PFSK-1 (cell line): ENCODE results near the gene MGAT2.

Experiments used
- FOXP2 ChIP-seq: optimal IDR thresholded peaks from 2 replicates; pipeline ENCODE3; 2011; ENCODE audit warnings: borderline replicate concordance, control low read depth, inconsistent platforms; ENCODE audit not compliant: insufficient read depth; ENCODE audit errors: extremely low read length, extremely low read depth
- POLR2AphosphoS5 ChIP-seq: IDR thresholded peaks from 2 replicates; pipeline ENCODE4 v1.6.1; 2012; ENCODE audit warnings: low read depth, mild to moderate bottlenecking, control low read depth, low read length, moderate library complexity
- SIN3A ChIP-seq: IDR thresholded peaks from 2 replicates; pipeline ENCODE4 v1.6.1; 2012; ENCODE audit warnings: mild to moderate bottlenecking, low read length, moderate library complexity, borderline replicate concordance; ENCODE audit not compliant: insufficient read depth
- TAF1 ChIP-seq: IDR thresholded peaks from 2 replicates; pipeline ENCODE4 v1.6.1; 2012; ENCODE audit warnings: low read length, control low read depth, borderline replicate concordance; ENCODE audit not compliant: insufficient read depth
- TF ChIP-seq, protein P1 (sequence below), 2 experiments: IDR thresholded peaks; 2 replicates each; pipeline versions ENCODE4 v1.6.1 to v1.8.0; 2011 to 2012; ENCODE audit warnings: low read depth in 2 of 2, low read length in 2 of 2, control low read depth in 1 of 2, inconsistent platforms in 1 of 2, mild to moderate bottlenecking in 1 of 2, moderate library complexity in 1 of 2; ENCODE audit not compliant: insufficient read depth in 1 of 2

Gene MGAT2

DNA sequence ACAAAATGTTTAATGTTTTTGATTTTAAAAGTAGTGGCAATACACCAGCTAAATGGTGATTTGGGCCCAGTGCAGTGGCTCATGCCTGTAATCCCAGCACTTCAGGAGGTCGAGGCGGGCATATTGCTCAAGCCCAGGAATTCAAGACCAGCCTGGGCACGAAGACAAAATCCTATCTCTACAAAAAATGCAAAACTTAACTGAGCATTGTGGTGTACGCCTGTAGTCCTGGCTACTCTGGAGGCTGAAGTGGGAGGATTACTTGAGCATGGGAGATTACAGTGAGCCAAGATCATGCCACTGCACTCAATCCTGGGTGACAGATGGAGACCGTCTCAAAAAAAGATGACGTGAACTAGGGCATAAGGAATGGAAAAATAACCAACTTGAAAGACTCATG is 4.8 kb upstream of the MGAT2 start:
- no peak for TF ChIP-seq FOXP2
- TF ChIP-seq TAF1, result no peak
- TF ChIP-seq, protein P1, sequence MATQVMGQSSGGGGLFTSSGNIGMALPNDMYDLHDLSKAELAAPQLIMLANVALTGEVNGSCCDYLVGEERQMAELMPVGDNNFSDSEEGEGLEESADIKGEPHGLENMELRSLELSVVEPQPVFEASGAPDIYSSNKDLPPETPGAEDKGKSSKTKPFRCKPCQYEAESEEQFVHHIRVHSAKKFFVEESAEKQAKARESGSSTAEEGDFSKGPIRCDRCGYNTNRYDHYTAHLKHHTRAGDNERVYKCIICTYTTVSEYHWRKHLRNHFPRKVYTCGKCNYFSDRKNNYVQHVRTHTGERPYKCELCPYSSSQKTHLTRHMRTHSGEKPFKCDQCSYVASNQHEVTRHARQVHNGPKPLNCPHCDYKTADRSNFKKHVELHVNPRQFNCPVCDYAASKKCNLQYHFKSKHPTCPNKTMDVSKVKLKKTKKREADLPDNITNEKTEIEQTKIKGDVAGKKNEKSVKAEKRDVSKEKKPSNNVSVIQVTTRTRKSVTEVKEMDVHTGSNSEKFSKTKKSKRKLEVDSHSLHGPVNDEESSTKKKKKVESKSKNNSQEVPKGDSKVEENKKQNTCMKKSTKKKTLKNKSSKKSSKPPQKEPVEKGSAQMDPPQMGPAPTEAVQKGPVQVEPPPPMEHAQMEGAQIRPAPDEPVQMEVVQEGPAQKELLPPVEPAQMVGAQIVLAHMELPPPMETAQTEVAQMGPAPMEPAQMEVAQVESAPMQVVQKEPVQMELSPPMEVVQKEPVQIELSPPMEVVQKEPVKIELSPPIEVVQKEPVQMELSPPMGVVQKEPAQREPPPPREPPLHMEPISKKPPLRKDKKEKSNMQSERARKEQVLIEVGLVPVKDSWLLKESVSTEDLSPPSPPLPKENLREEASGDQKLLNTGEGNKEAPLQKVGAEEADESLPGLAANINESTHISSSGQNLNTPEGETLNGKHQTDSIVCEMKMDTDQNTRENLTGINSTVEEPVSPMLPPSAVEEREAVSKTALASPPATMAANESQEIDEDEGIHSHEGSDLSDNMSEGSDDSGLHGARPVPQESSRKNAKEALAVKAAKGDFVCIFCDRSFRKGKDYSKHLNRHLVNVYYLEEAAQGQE (IDR thresholded peaks at IDR 0.05; ENCODE audit: insufficient read depth in 1 of 2, low read depth in 2 of 2, low read length in 2 of 2), result no peak
- TF ChIP-seq POLR2AphosphoS5, result no peak
- no peak for TF ChIP-seq SIN3A

DNA sequence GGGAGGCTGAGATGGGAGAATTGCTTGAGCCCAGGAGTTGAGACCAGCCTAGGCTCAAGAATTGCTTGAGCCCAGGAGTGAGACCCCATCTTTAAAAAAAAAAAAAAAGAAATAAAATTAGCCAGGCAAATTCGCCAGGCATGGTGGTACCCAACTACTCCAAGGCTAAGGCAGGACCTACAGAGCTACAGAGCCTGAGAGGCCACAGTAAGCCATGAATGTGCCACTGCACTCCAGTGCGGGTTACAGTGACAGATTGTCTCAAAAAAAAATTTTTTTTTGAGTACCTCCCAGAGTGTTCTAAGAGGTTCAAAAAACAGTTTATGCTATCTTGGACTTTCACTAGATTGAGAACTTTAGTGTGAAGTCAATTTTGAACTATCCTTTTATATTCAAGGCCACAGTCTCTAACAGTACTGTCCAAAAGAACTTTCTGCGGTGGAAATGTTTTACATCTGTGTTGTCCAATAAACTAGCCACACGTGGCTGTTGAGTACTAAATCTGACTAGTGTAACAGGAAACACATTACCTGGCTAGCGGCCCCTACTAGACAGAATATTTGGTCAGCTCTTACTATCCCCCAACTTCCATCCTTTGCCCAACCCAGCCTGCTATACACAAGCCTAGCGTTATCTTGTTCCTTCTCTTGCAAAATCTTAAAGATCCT is 2.6 kb upstream of the MGAT2 start:
- no peak for TF ChIP-seq SIN3A
- TF ChIP-seq TAF1, result no peak
- TF ChIP-seq POLR2AphosphoS5, result no peak
- TF ChIP-seq FOXP2, result no peak
- TF ChIP-seq, protein P1 (IDR thresholded peaks at IDR 0.05; ENCODE audit: insufficient read depth in 1 of 2, low read depth in 2 of 2, low read length in 2 of 2), result no peak

DNA sequence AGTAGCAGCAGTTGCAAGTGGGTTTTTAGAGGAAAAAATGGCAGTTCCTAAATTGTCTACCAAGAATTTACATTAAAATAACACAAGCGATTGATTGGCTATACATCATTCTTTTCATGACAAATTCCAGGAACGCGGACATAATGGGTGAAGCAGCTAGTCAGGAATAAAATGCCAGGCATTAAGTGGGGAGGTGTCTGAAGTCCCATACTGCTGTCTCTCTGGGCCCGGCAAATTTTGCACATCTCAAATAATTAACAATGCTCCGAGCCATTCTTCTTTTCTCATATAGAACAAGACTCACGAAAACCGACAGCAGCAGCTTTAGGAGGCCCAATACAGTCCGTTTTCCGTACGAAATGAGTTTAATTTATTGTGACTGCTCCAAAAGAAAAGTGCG is 869 bp upstream of the MGAT2 start:
- TF ChIP-seq TAF1, result no peak

DNA sequence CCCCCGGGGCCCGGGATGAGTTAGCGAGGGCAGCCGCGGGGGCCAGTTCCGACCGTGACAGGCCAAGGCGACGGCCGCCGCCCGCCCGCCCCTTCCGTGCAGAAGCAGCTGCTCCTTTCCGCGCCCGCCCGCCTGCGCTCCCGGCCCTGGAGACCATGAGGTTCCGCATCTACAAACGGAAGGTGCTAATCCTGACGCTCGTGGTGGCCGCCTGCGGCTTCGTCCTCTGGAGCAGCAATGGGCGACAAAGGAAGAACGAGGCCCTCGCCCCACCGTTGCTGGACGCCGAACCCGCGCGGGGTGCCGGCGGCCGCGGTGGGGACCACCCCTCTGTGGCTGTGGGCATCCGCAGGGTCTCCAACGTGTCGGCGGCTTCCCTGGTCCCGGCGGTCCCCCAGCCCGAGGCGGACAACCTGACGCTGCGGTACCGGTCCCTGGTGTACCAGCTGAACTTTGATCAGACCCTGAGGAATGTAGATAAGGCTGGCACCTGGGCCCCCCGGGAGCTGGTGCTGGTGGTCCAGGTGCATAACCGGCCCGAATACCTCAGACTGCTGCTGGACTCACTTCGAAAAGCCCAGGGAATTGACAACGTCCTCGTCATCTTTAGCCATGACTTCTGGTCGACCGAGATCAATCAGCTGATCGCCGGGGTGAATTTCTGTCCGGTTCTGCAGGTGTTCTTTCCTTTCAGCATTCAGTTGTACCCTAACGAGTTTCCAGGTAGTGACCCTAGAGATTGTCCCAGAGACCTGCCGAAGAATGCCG is 699 bp downstream of the MGAT2 start:
- TF ChIP-seq POLR2AphosphoS5, result no peak
- TF ChIP-seq, protein P1 (IDR thresholded peaks at IDR 0.05; ENCODE audit: insufficient read depth in 1 of 2, low read depth in 2 of 2, low read length in 2 of 2), result no peak; a peak in 1 of 4 replicates
- TF ChIP-seq TAF1, result no peak
- TF ChIP-seq FOXP2, result no peak
- no peak for TF ChIP-seq SIN3A

DNA sequence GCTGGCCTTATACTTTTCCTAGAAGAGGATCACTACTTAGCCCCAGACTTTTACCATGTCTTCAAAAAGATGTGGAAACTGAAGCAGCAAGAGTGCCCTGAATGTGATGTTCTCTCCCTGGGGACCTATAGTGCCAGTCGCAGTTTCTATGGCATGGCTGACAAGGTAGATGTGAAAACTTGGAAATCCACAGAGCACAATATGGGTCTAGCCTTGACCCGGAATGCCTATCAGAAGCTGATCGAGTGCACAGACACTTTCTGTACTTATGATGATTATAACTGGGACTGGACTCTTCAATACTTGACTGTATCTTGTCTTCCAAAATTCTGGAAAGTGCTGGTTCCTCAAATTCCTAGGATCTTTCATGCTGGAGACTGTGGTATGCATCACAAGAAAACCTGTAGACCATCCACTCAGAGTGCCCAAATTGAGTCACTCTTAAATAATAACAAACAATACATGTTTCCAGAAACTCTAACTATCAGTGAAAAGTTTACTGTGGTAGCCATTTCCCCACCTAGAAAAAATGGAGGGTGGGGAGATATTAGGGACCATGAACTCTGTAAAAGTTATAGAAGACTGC is 1.5 kb downstream of the MGAT2 start:
- TF ChIP-seq POLR2AphosphoS5 (no peak), TAF1 (no peak), SIN3A (no peak)
- TF ChIP-seq, protein P1 (IDR thresholded peaks at IDR 0.05; ENCODE audit: insufficient read depth in 1 of 2, low read depth in 2 of 2, low read length in 2 of 2), result no peak
